GM12891 (cell line): ENCODE results near the gene GALK1.

Experiments
- POLR2A ChIP-seq: IDR thresholded peaks from 2 replicates; pipeline ENCODE4 v1.6.1; 2011; ENCODE audit warnings: low read depth, low read length, control low read depth
- POLR2AphosphoS5 ChIP-seq: IDR thresholded peaks from 2 replicates; pipeline ENCODE4 v1.6.1; 2011; ENCODE audit warnings: low read depth, low read length, control low read depth
- TAF1 ChIP-seq: IDR thresholded peaks from 2 replicates; pipeline ENCODE4 v1.6.1; 2011; ENCODE audit warnings: low read depth, low read length, control low read depth

DNA sequence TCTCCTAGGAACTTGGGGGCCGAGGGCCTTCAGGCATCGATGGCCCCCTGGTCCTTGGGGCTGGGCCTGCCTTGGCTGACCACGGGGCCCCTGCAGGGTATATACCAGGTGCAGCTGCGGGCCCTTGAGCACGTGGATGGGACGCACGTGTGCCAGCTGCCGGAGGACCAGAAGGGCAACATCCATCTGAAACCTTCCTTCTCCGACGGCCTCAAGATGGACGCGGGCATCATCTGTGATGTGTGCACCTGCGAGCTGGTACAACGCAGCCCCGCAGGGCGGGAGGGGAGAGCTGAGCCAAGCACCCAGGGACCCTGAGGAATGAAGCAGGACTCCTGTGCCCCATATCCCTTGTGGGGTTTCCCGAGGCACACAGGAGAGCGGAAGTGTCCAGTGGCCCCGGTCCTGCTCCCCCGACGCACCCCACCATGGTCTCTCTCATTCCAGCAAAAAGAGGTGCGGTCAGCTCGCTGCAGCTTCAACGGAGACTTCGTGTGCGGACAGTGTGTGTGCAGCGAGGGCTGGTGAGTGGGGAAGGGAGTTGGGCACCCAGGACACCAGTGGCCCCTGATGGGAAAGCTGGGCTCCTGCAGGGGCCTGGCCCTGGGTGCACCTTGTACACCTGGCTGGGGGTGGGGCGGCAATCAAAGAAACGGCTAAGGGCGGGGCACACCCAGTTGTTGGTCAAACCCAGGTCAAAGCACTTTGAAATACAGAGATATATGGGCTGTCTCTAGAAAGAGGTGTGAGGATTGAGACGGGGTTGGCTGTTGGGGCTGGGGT is 33.1 kb downstream of the GALK1 start:
- TF ChIP-seq TAF1, result no peak
- TF ChIP-seq POLR2AphosphoS5, result no peak
- no peak for TF ChIP-seq POLR2A
